Measurements from ENCODE around the gene TMED1.

DNA sequence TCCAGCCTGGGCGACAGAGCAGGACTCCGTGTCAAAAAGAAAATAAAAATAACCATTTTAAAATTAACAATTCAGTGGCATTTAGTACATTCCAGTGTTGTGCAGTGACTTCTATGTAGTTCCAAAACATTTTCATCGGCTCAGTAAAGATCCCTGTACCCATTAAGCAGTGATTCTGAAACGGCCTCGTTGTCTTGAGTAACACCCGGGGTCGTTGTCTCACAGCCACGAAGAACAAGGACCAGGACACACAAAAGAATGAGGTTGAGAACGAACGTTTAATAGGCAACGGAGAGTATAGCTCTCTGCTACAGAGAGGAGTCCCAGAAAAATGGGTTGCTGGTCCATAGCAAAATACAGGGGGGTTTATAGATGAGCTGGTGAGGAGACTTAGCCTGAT is 2.4 kb upstream of the TMED1 start:
- TF ChIP-seq POLR2A (IDR thresholded peaks at IDR 0.05; ENCODE audit: low read length), result peak; percentile 7
- TF ChIP-seq GATA1 (IDR thresholded peaks at IDR 0.05; ENCODE audit: low read depth, low read length), result no peak

Measured in erythroblast (primary cell).